HCT116 (cell line): Measurements from ENCODE around the gene GDPD1. TPM values are rescaled to one million over a fixed set of nuclear protein-coding genes. Genes with fewer than 3 reads are reported as not detected.

ENCODE experiments used
- ATAC-seq: fragments of 200-7000 bp; cut with Tn5 transposase; 2 replicates; pipeline ENCODE4 v1.9.1; 2020; ENCODE audit warnings: mild to moderate bottlenecking, moderate library complexity
- BruUV-seq: library from RNA; stranded (reverse); fragments of 400-500 nt; replicated peaks from 2 replicates; lab custom pipeline; 2021; lab: Mats Ljungman, UMichigan
- CTCF ChIA-PET: fragments of 300-600 bp; sonication (Branson Sonifier 250); formaldehyde crosslinking; loops from one replicate; lab custom pipeline; 2021; ENCODE audit warnings: antibody characterized with exemption; lab: Charles Lee
- POLR2A ChIA-PET: fragments of 300-600, 350-600 bp; sonication (Branson Sonifier 250); formaldehyde crosslinking; loops from one replicate; lab custom pipeline; 2021; ENCODE audit warnings: antibody characterized with exemption; lab: Charles Lee
- RAD21 ChIA-PET, 2 experiments: fragments of 300-600 bp; sonication (Branson Sonifier 250); formaldehyde crosslinking; loops; one replicate each; lab custom pipeline; 2023; ENCODE audit warnings: low total read pairs in 2 of 2; ENCODE audit not compliant: uncharacterized antibody in 2 of 2, unreplicated experiment in 2 of 2, low non-redundant PET in 1 of 2; lab: Charles Lee
- DNase-seq: peaks from one replicate; pipeline ENCODE4 v3.0.0-alpha.2; 2010; ENCODE audit warnings: low read depth, low spot score
- H2AFZ ChIP-seq: fragments of 200-600 bp; shearing (Covaris generic), sonication (generic); 2 replicates; pipeline ENCODE4 v1.6.1; 2017; ENCODE audit warnings: low read depth, mixed run types, mixed read lengths, antibody characterized with exemption, low read length; ENCODE audit not compliant: poor library complexity, severe bottlenecking
- H3K27ac ChIP-seq: 2 replicates; pipeline ENCODE4 v1.5.1; 2012; ENCODE audit warnings: low read depth, low read length
- H3K27me3 ChIP-seq: fragments of 200-600 bp; sonication (generic); 2 replicates; pipeline ENCODE4 v1.6.1; 2016; ENCODE audit warnings: mixed run types, low read length, mixed read lengths; ENCODE audit not compliant: insufficient read depth
- H3K36me3 ChIP-seq, 2 experiments: fragments of 200-500 bp in 1 of 2; fragments of 200-600 bp in 1 of 2; sonication (Bioruptor generic) in 1 of 2; sonication (generic) in 1 of 2; 2 replicates each; pipeline versions ENCODE4 v1.5.1 to v1.6.1; 2014 to 2016; ENCODE audit warnings: low read length in 2 of 2, inconsistent platforms in 1 of 2, mixed read lengths in 1 of 2, mixed run types in 1 of 2; ENCODE audit not compliant: insufficient read depth in 2 of 2, control insufficient read depth in 1 of 2
- H3K4me1 ChIP-seq, 2 experiments: fragments of 200-600 bp in 1 of 2; sonication (generic) in 1 of 2; 2 replicates each; pipeline versions ENCODE4 v1.5.1 to v1.6.1; 2012 to 2017; ENCODE audit warnings: low read length in 2 of 2, inconsistent platforms in 1 of 2, mild to moderate bottlenecking in 1 of 2, mixed read lengths in 1 of 2, mixed run types in 1 of 2, moderate library complexity in 1 of 2; ENCODE audit not compliant: insufficient read depth in 2 of 2, control insufficient read depth in 1 of 2
- H3K4me2 ChIP-seq: fragments of 200-600 bp; sonication (generic); 2 replicates; pipeline ENCODE4 v1.6.1; 2017; ENCODE audit warnings: mixed run types, low read length, mixed read lengths
- H3K4me3 ChIP-seq, 2 experiments: fragments of 200-600 bp in 1 of 2; sonication (generic) in 1 of 2; replicated peaks in 1 of 2; 2 replicates each; pipeline ENCODE4 v1.5.1; 2011 to 2016; ENCODE audit warnings: low read length in 2 of 2, control low read depth in 1 of 2, low read depth in 1 of 2, mild to moderate bottlenecking in 1 of 2, mixed read lengths in 1 of 2, mixed run types in 1 of 2
- H3K79me2 ChIP-seq: fragments of 200-600 bp; sonication (generic); 2 replicates; pipeline ENCODE4 v1.6.1; 2017; ENCODE audit warnings: mild to moderate bottlenecking, mixed run types, low read length, moderate library complexity, mixed read lengths; ENCODE audit not compliant: insufficient read depth
- H3K9ac ChIP-seq: fragments of 200-600 bp; sonication (generic); 2 replicates; pipeline ENCODE4 v1.6.1; 2016; ENCODE audit warnings: low read length, mixed read lengths
- H3K9me2 ChIP-seq: fragments of 200-600 bp; sonication (generic), shearing (Covaris generic); 2 replicates; pipeline ENCODE4 v1.6.1; 2017; ENCODE audit warnings: mixed run types, mild to moderate bottlenecking, moderate library complexity; ENCODE audit not compliant: insufficient read depth
- H3K9me3 ChIP-seq, 2 experiments: fragments of 200-500 bp in 1 of 2; fragments of 200-600 bp in 1 of 2; sonication (Bioruptor generic) in 1 of 2; sonication (generic) in 1 of 2; 2 replicates each; pipeline ENCODE4 v1.6.1; 2014 to 2017; ENCODE audit warnings: low read length in 2 of 2, mixed read lengths in 2 of 2, inconsistent platforms in 1 of 2, low read depth in 1 of 2, mild to moderate bottlenecking in 1 of 2, mixed run types in 1 of 2, moderate library complexity in 1 of 2; ENCODE audit not compliant: control insufficient read depth in 1 of 2, insufficient read depth in 1 of 2
- H4K20me1 ChIP-seq: fragments of 200-600 bp; sonication (generic), shearing (Covaris generic); 2 replicates; pipeline ENCODE4 v1.6.1; 2017; ENCODE audit warnings: mixed run types, mild to moderate bottlenecking, moderate library complexity; ENCODE audit not compliant: insufficient read depth
- CBX3 ChIP-seq: IDR thresholded peaks from 2 replicates; pipeline ENCODE4 v1.6.1; 2012; ENCODE audit warnings: low read depth
- ELF1 ChIP-seq: IDR thresholded peaks from 2 replicates; pipeline ENCODE4 v1.6.1; 2012; ENCODE audit warnings: low read depth, borderline replicate concordance
- EZH2 ChIP-seq: fragments of 200-600 bp; sonication (generic); IDR thresholded peaks from 2 replicates; pipeline ENCODE4 v1.6.1; 2017; ENCODE audit warnings: antibody characterized with exemption, mixed run types
- EZH2phosphoT487 ChIP-seq: fragments of 200-600 bp; IDR thresholded peaks from 2 replicates; pipeline ENCODE4 v1.6.1; 2018; ENCODE audit warnings: antibody characterized with exemption, borderline replicate concordance
- FOSL1 ChIP-seq: IDR thresholded peaks from 2 replicates; pipeline ENCODE4 v1.6.1; 2012; ENCODE audit warnings: low read depth
- JUND ChIP-seq: IDR thresholded peaks from 2 replicates; pipeline ENCODE4 v1.6.1; 2012
- SP1 ChIP-seq: IDR thresholded peaks from 2 replicates; pipeline ENCODE4 v1.6.1; 2012; ENCODE audit warnings: low read depth
- TCF7L2 ChIP-seq: IDR thresholded peaks from 2 replicates; pipeline ENCODE4 v1.7.0; 2011; ENCODE audit warnings: borderline replicate concordance, inconsistent platforms; ENCODE audit not compliant: insufficient read depth, insufficient read length; ENCODE audit errors: extremely low read depth
- ZFX ChIP-seq: fragments of 450-650 bp; IDR thresholded peaks from 2 replicates; pipeline ENCODE4 v1.6.1; 2017
- intact Hi-C: fragments of 100-400 bp; cut with micrococcal nuclease; formaldehyde crosslinking; loops from 2 replicates; pipeline ENCODE4 v1.10.0; 2022
- total RNA-seq: library from RNA; stranded (reverse); gene quantifications from one replicate; pipeline ENCODE4 v1.2.1, GENCODE V29; 2021; ENCODE audit not compliant: unreplicated experiment
- TF ChIP-seq, protein P1 (sequence below), 3 experiments: fragments of 200-600 bp in 1 of 3; sonication (generic) in 1 of 3; IDR thresholded peaks in 2 of 3; conservative IDR thresholded peaks in 1 of 3; 2 replicates each; pipeline ENCODE4 v1.5.1; 2012 to 2017; ENCODE audit warnings: low read depth in 2 of 3, low read length in 2 of 3, antibody characterized with exemption in 1 of 3, borderline replicate concordance in 1 of 3, control low read depth in 1 of 3, mild to moderate bottlenecking in 1 of 3, mixed read lengths in 1 of 3, mixed run types in 1 of 3, moderate library complexity in 1 of 3; ENCODE audit not compliant: insufficient read depth in 1 of 3
- TF ChIP-seq, protein P2 (sequence below): IDR thresholded peaks from 2 replicates; pipeline ENCODE4 v1.6.1; 2012
- TF ChIP-seq, protein P3 (sequence below): IDR thresholded peaks from 2 replicates; pipeline ENCODE4 v1.6.1; 2012; ENCODE audit warnings: low read depth

The GDPD1 gene
- total RNA-seq, 1 experiment from 2014 or later, result 13.7 TPM

DNA sequence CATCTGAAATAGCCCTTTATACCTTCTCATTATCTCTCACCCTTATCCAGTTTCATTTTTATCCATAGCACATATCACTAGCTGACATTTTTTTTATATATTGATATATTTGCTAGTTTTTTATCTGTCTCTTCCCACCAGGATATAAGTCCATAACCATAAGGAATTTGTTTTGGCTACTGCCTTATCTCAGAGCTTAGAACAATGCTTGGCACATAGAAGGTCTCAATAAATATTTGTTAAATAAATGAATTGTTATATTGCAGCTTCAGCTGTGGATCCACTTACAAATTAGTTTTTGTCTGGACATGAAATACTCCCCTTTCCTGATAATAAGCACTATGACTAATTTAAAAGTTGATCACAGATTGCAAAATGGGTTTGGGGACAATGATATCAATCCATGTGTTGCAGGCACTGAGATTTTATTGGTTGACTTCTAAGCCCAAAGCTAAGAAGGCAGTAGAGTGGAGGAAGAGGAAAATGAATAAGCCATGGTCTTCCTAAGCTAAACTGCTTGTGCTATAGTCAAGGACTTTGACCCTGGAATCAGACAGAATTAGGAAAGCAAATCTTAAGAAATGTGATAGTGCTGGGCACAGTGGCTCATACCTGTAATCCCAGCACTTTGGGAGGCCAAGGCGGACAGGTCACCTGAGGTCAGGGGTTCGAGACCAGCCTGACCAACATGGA, 79.2 kb downstream of the GDPD1 start:
- no peaks in the 10 kb centered on the region for H3K36me3 ChIP-seq
- peaks cover 10 to 15% of the 10 kb centered on the region in 2 experiments for H3K4me1 ChIP-seq
- no peak overlapping the region for H3K4me2 ChIP-seq
- no peak for TF ChIP-seq EZH2phosphoT487
- no peak for TF ChIP-seq CBX3
- no peak for TF ChIP-seq TCF7L2
- TF ChIP-seq ELF1, result no peak
- TF ChIP-seq, protein P1, sequence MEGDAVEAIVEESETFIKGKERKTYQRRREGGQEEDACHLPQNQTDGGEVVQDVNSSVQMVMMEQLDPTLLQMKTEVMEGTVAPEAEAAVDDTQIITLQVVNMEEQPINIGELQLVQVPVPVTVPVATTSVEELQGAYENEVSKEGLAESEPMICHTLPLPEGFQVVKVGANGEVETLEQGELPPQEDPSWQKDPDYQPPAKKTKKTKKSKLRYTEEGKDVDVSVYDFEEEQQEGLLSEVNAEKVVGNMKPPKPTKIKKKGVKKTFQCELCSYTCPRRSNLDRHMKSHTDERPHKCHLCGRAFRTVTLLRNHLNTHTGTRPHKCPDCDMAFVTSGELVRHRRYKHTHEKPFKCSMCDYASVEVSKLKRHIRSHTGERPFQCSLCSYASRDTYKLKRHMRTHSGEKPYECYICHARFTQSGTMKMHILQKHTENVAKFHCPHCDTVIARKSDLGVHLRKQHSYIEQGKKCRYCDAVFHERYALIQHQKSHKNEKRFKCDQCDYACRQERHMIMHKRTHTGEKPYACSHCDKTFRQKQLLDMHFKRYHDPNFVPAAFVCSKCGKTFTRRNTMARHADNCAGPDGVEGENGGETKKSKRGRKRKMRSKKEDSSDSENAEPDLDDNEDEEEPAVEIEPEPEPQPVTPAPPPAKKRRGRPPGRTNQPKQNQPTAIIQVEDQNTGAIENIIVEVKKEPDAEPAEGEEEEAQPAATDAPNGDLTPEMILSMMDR (IDR thresholded peaks at IDR 0.05 in 2 of 3, conservative IDR thresholded peaks at IDR 0.05 in 1 of 3; ENCODE audit: borderline replicate concordance in 1 of 3, insufficient read depth in 1 of 3, low read depth in 2 of 3, low read length in 2 of 3), result no peak
- TF ChIP-seq EZH2, result no peak
- TF ChIP-seq, protein P2, sequence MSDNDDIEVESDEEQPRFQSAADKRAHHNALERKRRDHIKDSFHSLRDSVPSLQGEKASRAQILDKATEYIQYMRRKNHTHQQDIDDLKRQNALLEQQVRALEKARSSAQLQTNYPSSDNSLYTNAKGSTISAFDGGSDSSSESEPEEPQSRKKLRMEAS, result no peak
- no peak for TF ChIP-seq SP1
- TF ChIP-seq FOSL1, result no peak
- TF ChIP-seq, protein P3, sequence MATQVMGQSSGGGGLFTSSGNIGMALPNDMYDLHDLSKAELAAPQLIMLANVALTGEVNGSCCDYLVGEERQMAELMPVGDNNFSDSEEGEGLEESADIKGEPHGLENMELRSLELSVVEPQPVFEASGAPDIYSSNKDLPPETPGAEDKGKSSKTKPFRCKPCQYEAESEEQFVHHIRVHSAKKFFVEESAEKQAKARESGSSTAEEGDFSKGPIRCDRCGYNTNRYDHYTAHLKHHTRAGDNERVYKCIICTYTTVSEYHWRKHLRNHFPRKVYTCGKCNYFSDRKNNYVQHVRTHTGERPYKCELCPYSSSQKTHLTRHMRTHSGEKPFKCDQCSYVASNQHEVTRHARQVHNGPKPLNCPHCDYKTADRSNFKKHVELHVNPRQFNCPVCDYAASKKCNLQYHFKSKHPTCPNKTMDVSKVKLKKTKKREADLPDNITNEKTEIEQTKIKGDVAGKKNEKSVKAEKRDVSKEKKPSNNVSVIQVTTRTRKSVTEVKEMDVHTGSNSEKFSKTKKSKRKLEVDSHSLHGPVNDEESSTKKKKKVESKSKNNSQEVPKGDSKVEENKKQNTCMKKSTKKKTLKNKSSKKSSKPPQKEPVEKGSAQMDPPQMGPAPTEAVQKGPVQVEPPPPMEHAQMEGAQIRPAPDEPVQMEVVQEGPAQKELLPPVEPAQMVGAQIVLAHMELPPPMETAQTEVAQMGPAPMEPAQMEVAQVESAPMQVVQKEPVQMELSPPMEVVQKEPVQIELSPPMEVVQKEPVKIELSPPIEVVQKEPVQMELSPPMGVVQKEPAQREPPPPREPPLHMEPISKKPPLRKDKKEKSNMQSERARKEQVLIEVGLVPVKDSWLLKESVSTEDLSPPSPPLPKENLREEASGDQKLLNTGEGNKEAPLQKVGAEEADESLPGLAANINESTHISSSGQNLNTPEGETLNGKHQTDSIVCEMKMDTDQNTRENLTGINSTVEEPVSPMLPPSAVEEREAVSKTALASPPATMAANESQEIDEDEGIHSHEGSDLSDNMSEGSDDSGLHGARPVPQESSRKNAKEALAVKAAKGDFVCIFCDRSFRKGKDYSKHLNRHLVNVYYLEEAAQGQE, result no peak
- no peak for TF ChIP-seq JUND
- TF ChIP-seq ZFX, result no peak
- TF ChIP-seq, all 23 proteins: peak for 0
- DNase-seq, result no peak
- Histone ChIP-seq H4K20me1 (no peaks in the 10 kb centered on the region), H3K27me3 (no peaks in the 10 kb centered on the region), H3K9ac (no peak overlapping the region), H3K9me3 (no peaks in the 10 kb centered on the region), H3K79me2 (no peaks in the 10 kb centered on the region), H3K27ac (no peak overlapping the region), H3K4me3 (no peak overlapping the region), H2AFZ (no peak overlapping the region), H3K9me2 (no peaks in the 10 kb centered on the region)
- ChIA-PET POLR2A (interaction anchor here (1.3 kb wide), 1 partner anchor 11 kb away, joined by 3 read pairs; no protein-coding TSS in a partner anchor), RAD21 (no interaction called here), CTCF (interaction anchor here (0.9 kb wide), 1 partner anchor 737 kb away, joined by 3 read pairs; no protein-coding TSS in a partner anchor)
- no peak for ATAC-seq
- BruUV-seq, result no TSS peak
- intact Hi-C loops, result no loop called here
